ENCODE measurements around the gene RNF150. TPM values are rescaled to one million over a fixed set of nuclear protein-coding genes. Genes with fewer than 3 reads are reported as not detected.
A peak's percentile ranks its signal among the peaks of the same experiment; 100 is the strongest.

The RNF150 gene
- total RNA-seq, 4 donors from 2014 or later = 9.7 to 58.2 (median 36.6) TPM

DNA sequence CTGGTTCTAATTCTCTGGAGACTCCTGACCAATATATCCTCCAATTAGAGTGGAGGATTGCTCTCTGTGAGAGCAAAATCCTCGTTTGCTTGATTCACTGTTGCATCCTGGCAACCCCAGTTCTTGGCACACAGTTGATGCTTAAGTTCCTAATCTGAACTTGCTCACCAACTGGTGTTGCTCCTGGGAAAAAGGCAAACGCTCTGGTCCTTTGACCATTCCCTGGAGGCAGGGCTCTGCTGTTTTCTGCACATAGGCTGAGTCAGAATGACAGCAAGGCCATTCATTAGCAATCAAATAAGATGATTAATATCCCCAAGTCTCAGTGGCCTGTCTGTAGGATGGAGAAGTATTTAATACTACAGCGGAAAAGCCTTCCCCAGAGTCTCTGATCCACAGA lies 204.4 kb downstream of the RNF150 start:
- Histone ChIP-seq H3K27ac (no peak overlapping the region), H3K4me1 (peaks cover 0 to 4% of the 10 kb centered on the region in 2 donors), H3K4me3 (no peak overlapping the region), H3K9me3 (no peaks in the 10 kb centered on the region), H3K27me3 (no peaks in the 10 kb centered on the region), H3K36me3 (no peaks in the 10 kb centered on the region)
- TF ChIP-seq, protein P1, sequence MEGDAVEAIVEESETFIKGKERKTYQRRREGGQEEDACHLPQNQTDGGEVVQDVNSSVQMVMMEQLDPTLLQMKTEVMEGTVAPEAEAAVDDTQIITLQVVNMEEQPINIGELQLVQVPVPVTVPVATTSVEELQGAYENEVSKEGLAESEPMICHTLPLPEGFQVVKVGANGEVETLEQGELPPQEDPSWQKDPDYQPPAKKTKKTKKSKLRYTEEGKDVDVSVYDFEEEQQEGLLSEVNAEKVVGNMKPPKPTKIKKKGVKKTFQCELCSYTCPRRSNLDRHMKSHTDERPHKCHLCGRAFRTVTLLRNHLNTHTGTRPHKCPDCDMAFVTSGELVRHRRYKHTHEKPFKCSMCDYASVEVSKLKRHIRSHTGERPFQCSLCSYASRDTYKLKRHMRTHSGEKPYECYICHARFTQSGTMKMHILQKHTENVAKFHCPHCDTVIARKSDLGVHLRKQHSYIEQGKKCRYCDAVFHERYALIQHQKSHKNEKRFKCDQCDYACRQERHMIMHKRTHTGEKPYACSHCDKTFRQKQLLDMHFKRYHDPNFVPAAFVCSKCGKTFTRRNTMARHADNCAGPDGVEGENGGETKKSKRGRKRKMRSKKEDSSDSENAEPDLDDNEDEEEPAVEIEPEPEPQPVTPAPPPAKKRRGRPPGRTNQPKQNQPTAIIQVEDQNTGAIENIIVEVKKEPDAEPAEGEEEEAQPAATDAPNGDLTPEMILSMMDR (IDR thresholded peaks at IDR 0.05) = no peak
- no peak for TF ChIP-seq POLR2A (IDR thresholded peaks at IDR 0.05)
- intact Hi-C loops (cut with DNase I; ENCODE audit: low total_unique reads) = no loop called here
- no peak for DNase-seq

DNA sequence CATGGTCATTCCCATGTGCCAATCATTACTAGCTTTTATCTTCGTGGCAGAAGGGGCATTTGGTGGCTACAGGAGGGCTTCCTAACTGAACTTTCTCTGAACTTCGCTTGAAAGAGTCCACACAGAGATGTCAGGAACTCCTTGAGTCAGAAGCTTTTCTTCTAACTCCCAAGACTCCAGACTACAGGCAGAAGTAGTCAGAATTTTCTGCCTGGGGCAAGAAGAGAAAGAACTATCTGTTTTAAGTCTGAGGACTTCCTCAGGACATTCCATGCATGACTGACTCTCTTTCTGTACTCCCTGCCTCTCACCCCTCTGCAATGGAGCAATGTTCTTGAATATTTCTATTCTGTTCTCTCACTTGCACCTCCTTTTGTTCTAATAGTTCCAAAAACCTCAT lies 206.6 kb downstream of the RNF150 start:
- Histone ChIP-seq H3K4me1 (peaks cover 0 to 4% of the 10 kb centered on the region in 2 donors), H3K9me3 (no peaks in the 10 kb centered on the region), H3K36me3 (no peaks in the 10 kb centered on the region), H3K27me3 (no peaks in the 10 kb centered on the region), H3K27ac (no peak overlapping the region), H3K4me3 (no peak overlapping the region)
- no peak for DNase-seq
- TF ChIP-seq, protein P1 (IDR thresholded peaks at IDR 0.05) = no peak
- no peak for TF ChIP-seq POLR2A (IDR thresholded peaks at IDR 0.05)
- intact Hi-C loops (cut with DNase I; ENCODE audit: low total_unique reads) = no loop called here

DNA sequence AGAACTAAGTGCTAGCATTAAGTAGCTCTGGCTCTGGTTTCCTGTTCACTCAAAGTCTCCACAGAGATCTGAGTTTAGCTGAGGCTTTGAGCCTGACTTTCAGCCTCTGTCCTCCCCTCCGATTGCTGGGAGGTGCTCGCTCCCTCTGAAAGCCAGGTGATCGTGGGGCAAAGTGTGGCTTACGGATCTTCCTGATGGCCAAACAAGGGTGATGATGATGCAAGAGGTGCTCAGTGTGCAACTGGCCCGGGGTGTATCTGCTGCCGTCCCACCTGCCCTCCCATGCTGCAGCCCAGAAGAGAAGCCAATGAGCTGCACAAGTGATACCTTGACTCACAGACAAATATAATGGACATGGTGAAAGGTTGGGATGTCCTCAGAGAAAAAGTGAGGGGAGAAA lies 207.9 kb downstream of the RNF150 start:
- Histone ChIP-seq H3K4me3 (no peak overlapping the region), H3K27ac (no peak overlapping the region), H3K9me3 (no peaks in the 10 kb centered on the region), H3K36me3 (no peaks in the 10 kb centered on the region), H3K27me3 (no peaks in the 10 kb centered on the region), H3K4me1 (no peaks in the 10 kb centered on the region)
- intact Hi-C loops (cut with DNase I; ENCODE audit: low total_unique reads) = no loop called here
- TF ChIP-seq POLR2A (IDR thresholded peaks at IDR 0.05) = no peak
- TF ChIP-seq, protein P1 (IDR thresholded peaks at IDR 0.05) = no peak
- DNase-seq = no peak

GRCh38 chr4:140924761-140925392 lies 208.4 kb downstream of the RNF150 start:
- TF ChIP-seq, protein P1 (IDR thresholded peaks at IDR 0.05) = no peak
- TF ChIP-seq POLR2A (IDR thresholded peaks at IDR 0.05) = no peak
- Histone ChIP-seq H3K27me3 (no peaks in the 10 kb centered on the region), H3K27ac (no peak overlapping the region), H3K36me3 (no peaks in the 10 kb centered on the region), H3K9me3 (no peaks in the 10 kb centered on the region), H3K4me1 (no peaks in the 10 kb centered on the region), H3K4me3 (no peak overlapping the region)
- DNase-seq = no peak
- intact Hi-C loops (cut with DNase I; ENCODE audit: low total_unique reads) = no loop called here

GRCh38 chr4:140906993-140907962 lies 226.0 kb downstream of the RNF150 start:
- peak overlapping the region; percentile 58 to 64 for H3K27ac ChIP-seq
- DNase-seq = peak in 1 of 2 donors; percentile 47
- H3K27me3 ChIP-seq = no peaks in the 10 kb centered on the region

More at GRCh38 chr4:140906993-140907962, 226.0 kb downstream of the RNF150 start:
- TF ChIP-seq POLR2A (IDR thresholded peaks at IDR 0.05) = no peak
- TF ChIP-seq, protein P1 (IDR thresholded peaks at IDR 0.05) = no peak
- Histone ChIP-seq H3K4me3 (no peak overlapping the region), H3K9me3 (no peaks in the 10 kb centered on the region), H3K36me3 (no peaks in the 10 kb centered on the region), H3K4me1 (no peaks in the 10 kb centered on the region)
- intact Hi-C loops (cut with DNase I; ENCODE audit: low total_unique reads) = no loop called here

Data from uterus (tissue), 4 donors.